ENCODE results near the gene RAB15.

The RAB15 gene

GRCh38 chr14:64953661-64954060 is 18.5 kb downstream of the RAB15 start:
- ChIA-PET POLR2A (no interaction called here), CTCF (interaction anchor here (0.8 to 3.2 kb wide), 18 partner anchors 9 to 131 kb away, joined by 3 to 14 read pairs (median 4); partner anchors contain the start of gene GPX2)
- DNase-seq (ENCODE audit: extremely low spot score), result no peak
- TF ChIP-seq, protein P1, sequence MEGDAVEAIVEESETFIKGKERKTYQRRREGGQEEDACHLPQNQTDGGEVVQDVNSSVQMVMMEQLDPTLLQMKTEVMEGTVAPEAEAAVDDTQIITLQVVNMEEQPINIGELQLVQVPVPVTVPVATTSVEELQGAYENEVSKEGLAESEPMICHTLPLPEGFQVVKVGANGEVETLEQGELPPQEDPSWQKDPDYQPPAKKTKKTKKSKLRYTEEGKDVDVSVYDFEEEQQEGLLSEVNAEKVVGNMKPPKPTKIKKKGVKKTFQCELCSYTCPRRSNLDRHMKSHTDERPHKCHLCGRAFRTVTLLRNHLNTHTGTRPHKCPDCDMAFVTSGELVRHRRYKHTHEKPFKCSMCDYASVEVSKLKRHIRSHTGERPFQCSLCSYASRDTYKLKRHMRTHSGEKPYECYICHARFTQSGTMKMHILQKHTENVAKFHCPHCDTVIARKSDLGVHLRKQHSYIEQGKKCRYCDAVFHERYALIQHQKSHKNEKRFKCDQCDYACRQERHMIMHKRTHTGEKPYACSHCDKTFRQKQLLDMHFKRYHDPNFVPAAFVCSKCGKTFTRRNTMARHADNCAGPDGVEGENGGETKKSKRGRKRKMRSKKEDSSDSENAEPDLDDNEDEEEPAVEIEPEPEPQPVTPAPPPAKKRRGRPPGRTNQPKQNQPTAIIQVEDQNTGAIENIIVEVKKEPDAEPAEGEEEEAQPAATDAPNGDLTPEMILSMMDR (IDR thresholded peaks at IDR 0.05; ENCODE audit: control extremely low read depth, extremely low read depth, low read depth, missing control alignments), result no peak

DNA sequence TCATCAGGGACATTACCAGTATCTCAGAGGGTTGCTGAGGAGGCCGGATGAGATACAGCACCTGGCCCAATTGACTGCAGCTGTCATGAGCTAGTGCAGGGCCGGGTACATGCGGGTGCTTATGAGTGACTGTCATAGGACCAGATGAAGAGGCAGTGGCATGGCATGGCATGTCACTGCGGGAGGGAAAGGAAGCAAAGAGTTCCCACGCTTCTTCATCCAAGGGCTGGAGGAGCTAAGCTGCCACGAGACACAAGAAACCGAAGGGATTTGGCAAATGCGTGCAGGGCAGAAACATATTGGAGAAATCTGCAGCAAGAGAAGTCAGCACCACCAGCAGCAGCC is 18.9 kb downstream of the RAB15 start:
- ChIA-PET CTCF (interaction anchor here (0.8 to 3.2 kb wide), 19 partner anchors 9 to 130 kb away, joined by 3 to 14 read pairs (median 5); partner anchors contain the start of gene GPX2), POLR2A (no interaction called here)
- TF ChIP-seq, protein P1 (IDR thresholded peaks at IDR 0.05; ENCODE audit: control extremely low read depth, extremely low read depth, low read depth, missing control alignments), result no peak
- no peak for DNase-seq (ENCODE audit: extremely low spot score)

- TF ChIP-seq, protein P1 (IDR thresholded peaks at IDR 0.05; ENCODE audit: control extremely low read depth, extremely low read depth, low read depth, missing control alignments), result peak; percentile 17
Measured at GRCh38 chr14:64952598-64953309, 19.4 kb downstream of the RAB15 start.

GRCh38 chr14:64951724-64952123 is 20.4 kb downstream of the RAB15 start:
- DNase-seq (ENCODE audit: extremely low spot score), result no peak
- CTCF ChIA-PET, result interaction anchor here (0.9 to 3.2 kb wide), 8 partner anchors 9 to 129 kb away, joined by 3 to 14 read pairs (median 4); partner anchors contain the start of gene GPX2
- TF ChIP-seq, protein P1 (IDR thresholded peaks at IDR 0.05; ENCODE audit: control extremely low read depth, extremely low read depth, low read depth, missing control alignments), result no peak
- POLR2A ChIA-PET, result no interaction called here

More at GRCh38 chr14:64952598-64953309, 19.4 kb downstream of the RAB15 start:
- CTCF ChIA-PET, result interaction anchor here (0.8 to 3.2 kb wide), 22 partner anchors 8 to 130 kb away, joined by 3 to 14 read pairs (median 4); partner anchors contain the start of gene GPX2
- DNase-seq (ENCODE audit: extremely low spot score), result peak; percentile 70
- POLR2A ChIA-PET, result no interaction called here

DNA sequence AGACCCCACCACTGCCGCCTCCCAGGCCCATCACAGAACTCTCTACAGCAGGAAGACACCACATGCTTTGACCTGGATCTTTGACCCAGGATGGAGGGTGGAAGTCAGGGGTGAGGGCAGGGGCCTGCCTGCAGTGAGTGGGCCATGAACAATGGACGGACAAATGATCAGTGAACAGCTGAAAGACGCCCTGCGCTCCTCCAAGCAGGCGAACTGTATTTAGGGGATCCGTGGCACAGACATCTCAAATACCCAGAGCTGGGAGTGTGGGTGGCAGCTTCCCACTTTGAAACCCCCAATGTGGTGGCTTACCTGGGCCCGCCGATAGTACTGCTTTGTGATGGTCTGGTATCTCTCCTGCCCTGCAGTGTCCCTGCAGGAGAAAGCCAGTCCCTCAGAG is 20.8 kb downstream of the RAB15 start:
- CTCF ChIA-PET, result interaction anchor here (0.9 to 3.2 kb wide), 7 partner anchors 9 to 128 kb away, joined by 3 to 14 read pairs (median 4); partner anchors contain the start of gene GPX2
- POLR2A ChIA-PET, result no interaction called here
- TF ChIP-seq, protein P1 (IDR thresholded peaks at IDR 0.05; ENCODE audit: control extremely low read depth, extremely low read depth, low read depth, missing control alignments), result no peak
- DNase-seq (ENCODE audit: extremely low spot score), result no peak

GRCh38 chr14:64950889-64951288 is 21.2 kb downstream of the RAB15 start:
- DNase-seq (ENCODE audit: extremely low spot score), result no peak
- ChIA-PET POLR2A (no interaction called here), CTCF (interaction anchor here (0.9 to 1.9 kb wide), 6 partner anchors 10 to 128 kb away, joined by 3 to 4 read pairs (median 4); no protein-coding TSS in a partner anchor)
- TF ChIP-seq, protein P1 (IDR thresholded peaks at IDR 0.05; ENCODE audit: control extremely low read depth, extremely low read depth, low read depth, missing control alignments), result no peak

Measured in GM10248 (cell line).